Neural progenitor cell (in vitro differentiated cells): ENCODE measurements around the gene MYO1A. TPM values are rescaled to one million over a fixed set of nuclear protein-coding genes. Genes with fewer than 3 reads are reported as not detected.
A peak's percentile ranks its signal among the peaks of the same experiment; 100 is the strongest.

ENCODE experiments used
- DNase-seq: peaks from one replicate; pipeline ENCODE4 v3.0.0-alpha.2; 2016; ENCODE audit warnings: low spot score
- H2AFZ ChIP-seq: fragments of 200-600 bp; sonication (generic); replicated peaks from 2 replicates; pipeline ENCODE4 v1.6.1; 2016; ENCODE audit warnings: antibody characterized with exemption
- H3F3A ChIP-seq: fragments of 200-600 bp; sonication (generic); 2 replicates; pipeline ENCODE4 v1.6.1; 2016; ENCODE audit warnings: antibody characterized with exemption, low read depth
- H3K27ac ChIP-seq: fragments of 200-600 bp; sonication (generic); 2 replicates; pipeline ENCODE4 v1.5.1; 2016; ENCODE audit warnings: mild to moderate bottlenecking
- H3K27me3 ChIP-seq: fragments of 200-600 bp; sonication (generic); 2 replicates; pipeline ENCODE4 v1.6.1; 2016; ENCODE audit warnings: mild to moderate bottlenecking, moderate library complexity
- H3K36me3 ChIP-seq: fragments of 200-600 bp; sonication (generic); 2 replicates; pipeline ENCODE4 v1.5.1; 2016
- H3K4me1 ChIP-seq: fragments of 200-600 bp; sonication (generic); 2 replicates; pipeline ENCODE4 v1.6.1; 2016; ENCODE audit warnings: mixed run types
- H3K4me2 ChIP-seq: fragments of 200-600 bp; sonication (generic); 2 replicates; pipeline ENCODE4 v1.6.1; 2016
- H3K4me3 ChIP-seq: fragments of 200-600 bp; sonication (generic); 2 replicates; pipeline ENCODE4 v1.5.1; 2016
- H3K79me2 ChIP-seq: fragments of 200-600 bp; sonication (generic); 2 replicates; pipeline ENCODE4 v1.6.1; 2016; ENCODE audit warnings: low read depth
- H3K9ac ChIP-seq: fragments of 200-600 bp; sonication (generic); 2 replicates; pipeline ENCODE4 v1.6.1; 2016
- H3K9me3 ChIP-seq: fragments of 200-600 bp; sonication (generic); 2 replicates; pipeline ENCODE4 v1.5.1; 2016; ENCODE audit warnings: low read depth
- H4K20me1 ChIP-seq: fragments of 200-600 bp; sonication (generic); 2 replicates; pipeline ENCODE4 v1.6.1; 2016; ENCODE audit warnings: low read depth
- H3K27ac Mint-ChIP-seq: 3 replicates; pipeline ENCODE4 v1.8.0; 2021; ENCODE audit warnings: mixed read lengths
- H3K27me3 Mint-ChIP-seq: 2 replicates; pipeline ENCODE4 v1.8.0; 2022; ENCODE audit warnings: low read depth, mild to moderate bottlenecking, inconsistent platforms, moderate library complexity, mixed read lengths; ENCODE audit not compliant: insufficient read depth
- H3K36me3 Mint-ChIP-seq: 3 replicates; pipeline ENCODE4 v1.8.0; 2021; ENCODE audit warnings: mixed read lengths
- H3K4me1 Mint-ChIP-seq: 3 replicates; pipeline ENCODE4 v1.8.0; 2021; ENCODE audit warnings: mixed read lengths
- H3K4me3 Mint-ChIP-seq: 3 replicates; pipeline ENCODE4 v1.8.0; 2021; ENCODE audit warnings: mild to moderate bottlenecking, moderate library complexity, mixed read lengths
- H3K9me3 Mint-ChIP-seq: 3 replicates; pipeline ENCODE4 v1.8.0; 2020; ENCODE audit warnings: mixed read lengths
- EZH2 ChIP-seq: fragments of 200-600 bp; sonication (generic); IDR thresholded peaks from 2 replicates; pipeline ENCODE4 v1.6.1; 2017; ENCODE audit warnings: antibody characterized with exemption, mild to moderate bottlenecking, moderate library complexity
- EZH2phosphoT487 ChIP-seq: fragments of 200-600 bp; sonication (generic); IDR thresholded peaks from 2 replicates; pipeline ENCODE4 v1.6.1; 2017; ENCODE audit warnings: antibody characterized with exemption
- total RNA-seq: library from RNA; depleted of rRNA; stranded (reverse); fragments of >200 nt; gene quantifications from 2 replicates; pipeline ENCODE4 v1.2.3, GENCODE V29; 2015; ENCODE audit warnings: low replicate concordance
- TF ChIP-seq, protein P1 (sequence below): fragments of 200-600 bp; sonication (generic); IDR thresholded peaks from 2 replicates; pipeline ENCODE4 v1.5.1; 2017; ENCODE audit warnings: antibody characterized with exemption, mild to moderate bottlenecking

Gene MYO1A
- total RNA-seq, 1 donor from 2014 or later: not detected

DNA sequence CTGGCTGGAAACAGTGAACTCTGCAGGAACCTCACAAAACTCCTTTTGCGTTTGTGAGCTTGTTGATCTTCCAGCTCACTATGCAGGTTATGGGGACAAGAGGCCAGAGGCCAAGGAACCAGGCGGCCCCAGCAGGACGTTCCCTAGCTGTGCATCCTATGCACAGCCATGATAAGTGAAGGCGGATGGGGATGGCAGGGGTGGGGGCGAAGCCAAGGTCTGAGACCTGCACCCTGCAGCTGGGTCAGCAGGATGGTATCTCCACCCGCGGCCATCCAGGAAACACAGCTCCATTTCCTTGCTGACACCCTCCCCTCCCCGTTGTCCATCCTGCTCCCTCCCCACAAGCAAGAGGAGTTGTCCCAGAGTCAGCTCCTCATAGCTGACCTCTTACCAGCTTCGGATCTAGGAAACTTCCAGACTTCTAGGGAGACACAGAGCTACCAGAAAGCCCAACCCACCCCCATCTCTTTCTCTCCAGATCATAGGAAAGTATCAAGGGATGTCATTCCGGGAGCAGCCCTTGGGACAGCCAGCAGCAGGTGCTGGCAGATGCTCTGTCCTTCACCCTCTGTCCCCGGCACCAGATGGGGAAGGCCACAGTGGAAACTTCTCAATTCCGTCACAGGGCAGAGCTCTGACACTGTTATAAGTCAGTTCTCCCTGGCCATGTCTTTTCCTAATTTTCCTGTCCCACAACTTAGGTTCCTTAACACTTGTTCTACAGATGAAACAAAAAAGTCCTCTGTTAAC is 53.0 kb downstream of the MYO1A start:
- Mint-ChIP-seq H3K9me3 (no peaks in the 10 kb centered on the region), H3K27me3 (no peaks in the 10 kb centered on the region), H3K27ac (peak overlapping the region; percentile 57), H3K36me3 (peaks cover 24% of the 10 kb centered on the region), H3K4me3 (no peak overlapping the region), H3K4me1 (peaks cover 5% of the 10 kb centered on the region)
- TF ChIP-seq EZH2 (no peak), EZH2phosphoT487 (no peak)
- TF ChIP-seq, protein P1, sequence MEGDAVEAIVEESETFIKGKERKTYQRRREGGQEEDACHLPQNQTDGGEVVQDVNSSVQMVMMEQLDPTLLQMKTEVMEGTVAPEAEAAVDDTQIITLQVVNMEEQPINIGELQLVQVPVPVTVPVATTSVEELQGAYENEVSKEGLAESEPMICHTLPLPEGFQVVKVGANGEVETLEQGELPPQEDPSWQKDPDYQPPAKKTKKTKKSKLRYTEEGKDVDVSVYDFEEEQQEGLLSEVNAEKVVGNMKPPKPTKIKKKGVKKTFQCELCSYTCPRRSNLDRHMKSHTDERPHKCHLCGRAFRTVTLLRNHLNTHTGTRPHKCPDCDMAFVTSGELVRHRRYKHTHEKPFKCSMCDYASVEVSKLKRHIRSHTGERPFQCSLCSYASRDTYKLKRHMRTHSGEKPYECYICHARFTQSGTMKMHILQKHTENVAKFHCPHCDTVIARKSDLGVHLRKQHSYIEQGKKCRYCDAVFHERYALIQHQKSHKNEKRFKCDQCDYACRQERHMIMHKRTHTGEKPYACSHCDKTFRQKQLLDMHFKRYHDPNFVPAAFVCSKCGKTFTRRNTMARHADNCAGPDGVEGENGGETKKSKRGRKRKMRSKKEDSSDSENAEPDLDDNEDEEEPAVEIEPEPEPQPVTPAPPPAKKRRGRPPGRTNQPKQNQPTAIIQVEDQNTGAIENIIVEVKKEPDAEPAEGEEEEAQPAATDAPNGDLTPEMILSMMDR: no peak
- H3K79me2 ChIP-seq: peaks cover 37% of the 10 kb centered on the region
- no peaks in the 10 kb centered on the region for H3K4me1 ChIP-seq
- H3K27ac ChIP-seq: no peak overlapping the region
- no peak overlapping the region for H2AFZ ChIP-seq
- no peak overlapping the region for H3K4me2 ChIP-seq
- no peak for DNase-seq
- H3F3A ChIP-seq: no peaks in the 10 kb centered on the region
- H4K20me1 ChIP-seq: peaks cover 48% of the 10 kb centered on the region
- no peak overlapping the region for H3K4me3 ChIP-seq
- peaks cover 9% of the 10 kb centered on the region for H3K36me3 ChIP-seq
- H3K27me3 ChIP-seq: no peaks in the 10 kb centered on the region
- no peaks in the 10 kb centered on the region for H3K9me3 ChIP-seq
- no peak overlapping the region for H3K9ac ChIP-seq

DNA sequence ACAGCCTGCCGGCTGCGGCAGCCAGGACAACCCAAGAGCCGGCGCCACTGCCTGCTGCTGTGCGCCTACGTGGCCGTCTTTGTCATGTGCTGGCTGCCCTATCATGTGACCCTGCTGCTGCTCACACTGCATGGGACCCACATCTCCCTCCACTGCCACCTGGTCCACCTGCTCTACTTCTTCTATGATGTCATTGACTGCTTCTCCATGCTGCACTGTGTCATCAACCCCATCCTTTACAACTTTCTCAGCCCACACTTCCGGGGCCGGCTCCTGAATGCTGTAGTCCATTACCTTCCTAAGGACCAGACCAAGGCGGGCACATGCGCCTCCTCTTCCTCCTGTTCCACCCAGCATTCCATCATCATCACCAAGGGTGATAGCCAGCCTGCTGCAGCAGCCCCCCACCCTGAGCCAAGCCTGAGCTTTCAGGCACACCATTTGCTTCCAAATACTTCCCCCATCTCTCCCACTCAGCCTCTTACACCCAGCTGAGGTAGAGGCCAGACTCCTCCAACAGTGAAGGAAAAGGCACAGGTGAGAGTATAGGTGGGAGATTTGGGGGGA is 53.9 kb downstream of the MYO1A start:
- no peaks in the 10 kb centered on the region for H3K9me3 ChIP-seq
- Mint-ChIP-seq H3K27ac (peak overlapping the region; percentile 27), H3K36me3 (peaks cover 18% of the 10 kb centered on the region), H3K4me3 (no peak overlapping the region), H3K9me3 (no peaks in the 10 kb centered on the region), H3K27me3 (no peaks in the 10 kb centered on the region), H3K4me1 (peaks cover 2% of the 10 kb centered on the region)
- no peak overlapping the region for H2AFZ ChIP-seq
- H3K4me2 ChIP-seq: no peak overlapping the region
- peaks cover 29% of the 10 kb centered on the region for H3K79me2 ChIP-seq
- no peaks in the 10 kb centered on the region for H3F3A ChIP-seq
- no peak overlapping the region for H3K27ac ChIP-seq
- no peak for DNase-seq
- no peaks in the 10 kb centered on the region for H3K27me3 ChIP-seq
- H3K36me3 ChIP-seq: peaks cover 8% of the 10 kb centered on the region
- no peaks in the 10 kb centered on the region for H3K4me1 ChIP-seq
- H3K9ac ChIP-seq: no peak overlapping the region
- no peak for TF ChIP-seq EZH2
- TF ChIP-seq, protein P1: no peak
- no peak for TF ChIP-seq EZH2phosphoT487
- H3K4me3 ChIP-seq: no peak overlapping the region
- peaks cover 39% of the 10 kb centered on the region for H4K20me1 ChIP-seq

DNA sequence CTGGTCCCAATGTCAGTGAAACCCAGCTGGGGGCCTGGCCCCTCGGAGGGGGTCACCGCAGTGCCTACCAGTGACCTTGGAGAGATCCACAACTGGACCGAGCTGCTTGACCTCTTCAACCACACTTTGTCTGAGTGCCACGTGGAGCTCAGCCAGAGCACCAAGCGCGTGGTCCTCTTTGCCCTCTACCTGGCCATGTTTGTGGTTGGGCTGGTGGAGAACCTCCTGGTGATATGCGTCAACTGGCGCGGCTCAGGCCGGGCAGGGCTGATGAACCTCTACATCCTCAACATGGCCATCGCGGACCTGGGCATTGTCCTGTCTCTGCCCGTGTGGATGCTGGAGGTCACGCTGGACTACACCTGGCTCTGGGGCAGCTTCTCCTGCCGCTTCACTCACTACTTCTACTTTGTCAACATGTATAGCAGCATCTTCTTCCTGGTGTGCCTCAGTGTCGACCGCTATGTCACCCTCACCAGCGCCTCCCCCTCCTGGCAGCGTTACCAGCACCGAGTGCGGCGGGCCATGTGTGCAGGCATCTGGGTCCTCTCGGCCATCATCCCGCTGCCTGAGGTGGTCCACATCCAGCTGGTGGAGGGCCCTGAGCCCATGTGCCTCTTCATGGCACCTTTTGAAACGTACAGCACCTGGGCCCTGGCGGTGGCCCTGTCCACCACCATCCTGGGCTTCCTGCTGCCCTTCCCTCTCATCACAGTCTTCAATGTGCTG is 54.6 kb downstream of the MYO1A start:
- DNase-seq: no peak
- H3K9ac ChIP-seq: no peak overlapping the region
- no peak overlapping the region for H2AFZ ChIP-seq
- no peaks in the 10 kb centered on the region for H3K27me3 Mint-ChIP-seq
- H3K4me3 ChIP-seq: no peak overlapping the region
- no peaks in the 10 kb centered on the region for H3K4me1 ChIP-seq
- H3K36me3 ChIP-seq: peaks cover 1% of the 10 kb centered on the region
- H3K36me3 Mint-ChIP-seq: peaks cover 18% of the 10 kb centered on the region
- no peak overlapping the region for H3K4me3 Mint-ChIP-seq
- peaks cover 22% of the 10 kb centered on the region for H3K79me2 ChIP-seq
- no peaks in the 10 kb centered on the region for H3K9me3 ChIP-seq
- H3K4me1 Mint-ChIP-seq: no peaks in the 10 kb centered on the region
- TF ChIP-seq EZH2 (no peak), EZH2phosphoT487 (no peak)
- TF ChIP-seq, protein P1: no peak
- H4K20me1 ChIP-seq: peaks cover 33% of the 10 kb centered on the region
- no peaks in the 10 kb centered on the region for H3K27me3 ChIP-seq
- H3K4me2 ChIP-seq: no peak overlapping the region
- no peaks in the 10 kb centered on the region for H3F3A ChIP-seq
- peak overlapping the region; percentile 27 for H3K27ac Mint-ChIP-seq
- H3K27ac ChIP-seq: no peak overlapping the region
- no peaks in the 10 kb centered on the region for H3K9me3 Mint-ChIP-seq
